H9 (cell line): Measurements from ENCODE around the gene MYO5B. TPM values are rescaled to one million over a fixed set of nuclear protein-coding genes. Genes with fewer than 3 reads are reported as not detected.

Experiments used
- DNase-seq: peaks from one replicate; pipeline ENCODE4 v3.0.0-alpha.2; 2017
- H2AFZ ChIP-seq: one replicate; pipeline ENCODE4 v1.6.1; 2013; ENCODE audit warnings: mild to moderate bottlenecking, low read length, control low read depth, moderate library complexity
- H2AK5ac ChIP-seq: 2 replicates; pipeline ENCODE4 v1.6.1; 2013; ENCODE audit warnings: low read length, control low read depth, mixed read lengths; ENCODE audit not compliant: insufficient read length
- H2BK120ac ChIP-seq: one replicate; pipeline ENCODE4 v1.6.1; 2013; ENCODE audit warnings: low read depth, mild to moderate bottlenecking, low read length, control low read depth, inconsistent platforms; ENCODE audit not compliant: poor library complexity, severe bottlenecking
- H2BK12ac ChIP-seq: 2 replicates; pipeline ENCODE4 v1.6.1; 2013; ENCODE audit warnings: low read length, control low read depth, mixed read lengths, low read depth; ENCODE audit not compliant: insufficient read length
- H2BK15ac ChIP-seq: 2 replicates; pipeline ENCODE4 v1.6.1; 2013; ENCODE audit warnings: low read depth, low read length, control low read depth
- H2BK20ac ChIP-seq: one replicate; pipeline ENCODE4 v1.6.1; 2013; ENCODE audit warnings: low read depth, mild to moderate bottlenecking, low read length, control low read depth, inconsistent platforms; ENCODE audit not compliant: poor library complexity, severe bottlenecking
- H2BK5ac ChIP-seq: 2 replicates; pipeline ENCODE4 v1.6.1; 2013; ENCODE audit warnings: low read length, control low read depth, mixed read lengths; ENCODE audit not compliant: insufficient read length
- H3K14ac ChIP-seq: 2 replicates; pipeline ENCODE4 v1.6.1; 2013; ENCODE audit warnings: low read length, control low read depth; ENCODE audit not compliant: insufficient read depth
- H3K18ac ChIP-seq: 2 replicates; pipeline ENCODE4 v1.6.1; 2013; ENCODE audit warnings: low read depth, mild to moderate bottlenecking, mixed read lengths, low read length, control low read depth; ENCODE audit not compliant: insufficient read length
- H3K23ac ChIP-seq: 2 replicates; pipeline ENCODE4 v1.6.1; 2013; ENCODE audit warnings: low read length, control low read depth, mixed read lengths, low read depth; ENCODE audit not compliant: insufficient read length
- H3K23me2 ChIP-seq: 2 replicates; pipeline ENCODE4 v1.6.1; 2013; ENCODE audit warnings: low read depth, mild to moderate bottlenecking, mixed read lengths, low read length, control low read depth; ENCODE audit not compliant: insufficient read length, poor library complexity, severe bottlenecking
- H3K27ac ChIP-seq: 2 replicates; pipeline ENCODE4 v1.5.1; 2013; ENCODE audit warnings: low read length, control low read depth, mixed read lengths, low read depth; ENCODE audit not compliant: insufficient read length
- H3K27me3 ChIP-seq: 2 replicates; pipeline ENCODE4 v1.6.1; 2013; ENCODE audit warnings: low read length, control low read depth, inconsistent platforms; ENCODE audit not compliant: insufficient read depth
- H3K4ac ChIP-seq: 2 replicates; pipeline ENCODE4 v1.6.1; 2013; ENCODE audit warnings: low read depth, mild to moderate bottlenecking, control low read depth, inconsistent platforms, low read length, moderate library complexity
- H3K4me1 ChIP-seq: 2 replicates; pipeline ENCODE4 v1.6.1; 2013; ENCODE audit warnings: low read length, control low read depth, inconsistent platforms; ENCODE audit not compliant: insufficient read depth
- H3K4me2 ChIP-seq: 2 replicates; pipeline ENCODE4 v1.6.1; 2013; ENCODE audit warnings: low read length, control low read depth, mixed read lengths; ENCODE audit not compliant: insufficient read length, insufficient read depth
- H3K56ac ChIP-seq: 2 replicates; pipeline ENCODE4 v1.6.1; 2013; ENCODE audit warnings: low read depth, mild to moderate bottlenecking, mixed read lengths, low read length, control low read depth; ENCODE audit not compliant: insufficient read length
- H3K79me1 ChIP-seq: 2 replicates; pipeline ENCODE4 v1.6.1; 2013; ENCODE audit warnings: low read depth, mild to moderate bottlenecking, moderate library complexity, low read length, control low read depth, inconsistent platforms; ENCODE audit not compliant: insufficient read depth, poor library complexity, severe bottlenecking
- H3K79me2 ChIP-seq: 2 replicates; pipeline ENCODE4 v1.6.1; 2013; ENCODE audit warnings: low read length, control low read depth, inconsistent platforms; ENCODE audit not compliant: insufficient read depth
- H3K9ac ChIP-seq: 2 replicates; pipeline ENCODE4 v1.6.1; 2013; ENCODE audit warnings: low read length, control low read depth, mixed read lengths; ENCODE audit not compliant: insufficient read length; ENCODE audit errors: extremely low read depth
- H3K9me3 ChIP-seq: one replicate; pipeline ENCODE4 v1.6.1; 2013; ENCODE audit warnings: low read depth, low read length, inconsistent platforms; ENCODE audit not compliant: control insufficient read depth
- H3T11ph ChIP-seq: one replicate; pipeline ENCODE4 v1.6.1; 2013; ENCODE audit warnings: mild to moderate bottlenecking, low read length, control low read depth, inconsistent platforms
- H4K20me1 ChIP-seq: one replicate; pipeline ENCODE4 v1.6.1; 2013; ENCODE audit not compliant: control insufficient read depth, insufficient read length, insufficient read depth
- H4K5ac ChIP-seq: 2 replicates; pipeline ENCODE4 v1.6.1; 2013; ENCODE audit warnings: low read depth, mild to moderate bottlenecking, mixed read lengths, low read length, control low read depth; ENCODE audit not compliant: insufficient read length
- H4K8ac ChIP-seq: replicated peaks from 2 replicates; pipeline ENCODE4 v1.6.1; 2013; ENCODE audit warnings: low read length, control low read depth, mixed read lengths, low read depth; ENCODE audit not compliant: insufficient read length
- H4K91ac ChIP-seq: 2 replicates; pipeline ENCODE4 v1.6.1; 2013; ENCODE audit warnings: low read depth, mild to moderate bottlenecking, moderate library complexity, mixed read lengths, low read length, control low read depth; ENCODE audit not compliant: insufficient read length
- H3K27ac Mint-ChIP-seq, 3 experiments: 2 replicates in 2 of 3; 3 replicates in 1 of 3; pipeline ENCODE4 v1.8.0; 2020 to 2021; ENCODE audit warnings: mixed read lengths in 3 of 3, mild to moderate bottlenecking in 1 of 3, moderate library complexity in 1 of 3
- H3K27me3 Mint-ChIP-seq: 2 replicates; pipeline ENCODE4 v1.8.0; 2021; ENCODE audit warnings: low read depth, mild to moderate bottlenecking, moderate library complexity, mixed read lengths
- H3K36me3 Mint-ChIP-seq, 3 experiments: 2 replicates in 2 of 3; 3 replicates in 1 of 3; pipeline ENCODE4 v1.8.0; 2020 to 2021; ENCODE audit warnings: low read depth in 3 of 3, mixed read lengths in 3 of 3; ENCODE audit not compliant: insufficient read depth in 1 of 3
- H3K4me1 Mint-ChIP-seq, 2 experiments: 2 replicates each; pipeline ENCODE4 v1.8.0; 2020; ENCODE audit warnings: mixed read lengths in 2 of 2
- H3K4me3 Mint-ChIP-seq, 2 experiments: 2 replicates in 1 of 2; 3 replicates in 1 of 2; pipeline ENCODE4 v1.8.0; 2020 to 2021; ENCODE audit warnings: mild to moderate bottlenecking in 2 of 2, mixed read lengths in 2 of 2, moderate library complexity in 1 of 2
- H3K9me3 Mint-ChIP-seq, 2 experiments: 2 replicates in 1 of 2; 3 replicates in 1 of 2; pipeline ENCODE4 v1.8.0; 2020; ENCODE audit warnings: mild to moderate bottlenecking in 2 of 2, mixed read lengths in 2 of 2, moderate library complexity in 1 of 2
- WGBS: extraction: QIAGEN DNeasy Blood & Tissue Kit; methylation state at CpG from one replicate; pipeline ENCODE4 v1.1.7; 2013; ENCODE audit warnings: missing lambda C conversion rate, low lambda C conversion rate, mixed read lengths; ENCODE audit not compliant: insufficient read length; ENCODE audit errors: extremely low coverage; 5-methylcytosine and 5-hydroxymethylcytosine counted together
- total RNA-seq: library from RNA; stranded (reverse); gene quantifications from 2 replicates; pipeline ENCODE4 v1.2.1, GENCODE V29; 2021
- TF ChIP-seq, protein P1 (sequence below): fragments of 200-600 bp; sonication (generic); conservative IDR thresholded peaks from 3 replicates; pipeline ENCODE4 v1.8.0; 2021; ENCODE audit warnings: antibody characterized with exemption, mild to moderate bottlenecking

Gene MYO5B
- total RNA-seq, 1 experiment from 2014 or later, result 9.3 TPM

DNA sequence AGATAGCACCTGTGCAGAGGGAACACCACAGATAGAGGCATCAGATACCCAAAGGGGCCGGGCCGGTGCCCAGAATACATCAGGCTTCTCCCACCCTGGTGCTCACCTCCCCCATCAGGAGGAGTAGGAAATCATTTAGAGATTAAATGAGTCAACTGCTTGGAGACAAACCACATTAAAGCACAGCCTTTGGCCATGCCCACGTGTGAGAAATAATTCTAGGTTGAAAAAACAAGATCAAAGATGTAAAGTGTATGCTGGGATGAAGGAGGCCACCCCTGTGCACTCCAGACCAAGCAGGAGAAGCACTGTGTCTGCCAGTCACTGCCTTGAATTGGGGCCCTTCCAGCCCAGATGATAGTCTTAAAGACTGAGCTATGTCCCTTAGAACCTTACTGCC lies 228.9 kb downstream of the MYO5B start:
- Histone ChIP-seq H4K91ac (no peak overlapping the region), H3K79me1 (no peaks in the 10 kb centered on the region), H2BK12ac (no peak overlapping the region), H3T11ph (no peak overlapping the region), H2BK5ac (no peak overlapping the region), H3K79me2 (no peaks in the 10 kb centered on the region), H3K4me1 (no peaks in the 10 kb centered on the region), H2BK20ac (no peak overlapping the region), H3K4me2 (no peak overlapping the region), H3K18ac (no peak overlapping the region), H2AFZ (no peak overlapping the region), H2AK5ac (no peak overlapping the region), H4K8ac (no peak overlapping the region), H3K9ac (no peak overlapping the region), H4K20me1 (no peaks in the 10 kb centered on the region), H2BK120ac (no peak overlapping the region), H3K27me3 (no peaks in the 10 kb centered on the region), H3K4ac (no peak overlapping the region), H3K9me3 (no peaks in the 10 kb centered on the region), H4K5ac (no peak overlapping the region), H3K27ac (no peak overlapping the region), H3K14ac (no peak overlapping the region), H2BK15ac (no peak overlapping the region), H3K23ac (no peak overlapping the region), H3K56ac (no peak overlapping the region), H3K23me2 (no peaks in the 10 kb centered on the region)
- Mint-ChIP-seq H3K4me1 (no peaks in the 10 kb centered on the region), H3K27ac (no peak overlapping the region), H3K9me3 (no peaks in the 10 kb centered on the region), H3K36me3 (no peaks in the 10 kb centered on the region; a peak in 1 of 7 replicates), H3K4me3 (no peak overlapping the region), H3K27me3 (no peaks in the 10 kb centered on the region; the same call in 1 of the 2 replicates)
- WGBS, result no CpG with 5 or more reads among the region's 3 CpGs
- DNase-seq, result no peak
- TF ChIP-seq, protein P1, sequence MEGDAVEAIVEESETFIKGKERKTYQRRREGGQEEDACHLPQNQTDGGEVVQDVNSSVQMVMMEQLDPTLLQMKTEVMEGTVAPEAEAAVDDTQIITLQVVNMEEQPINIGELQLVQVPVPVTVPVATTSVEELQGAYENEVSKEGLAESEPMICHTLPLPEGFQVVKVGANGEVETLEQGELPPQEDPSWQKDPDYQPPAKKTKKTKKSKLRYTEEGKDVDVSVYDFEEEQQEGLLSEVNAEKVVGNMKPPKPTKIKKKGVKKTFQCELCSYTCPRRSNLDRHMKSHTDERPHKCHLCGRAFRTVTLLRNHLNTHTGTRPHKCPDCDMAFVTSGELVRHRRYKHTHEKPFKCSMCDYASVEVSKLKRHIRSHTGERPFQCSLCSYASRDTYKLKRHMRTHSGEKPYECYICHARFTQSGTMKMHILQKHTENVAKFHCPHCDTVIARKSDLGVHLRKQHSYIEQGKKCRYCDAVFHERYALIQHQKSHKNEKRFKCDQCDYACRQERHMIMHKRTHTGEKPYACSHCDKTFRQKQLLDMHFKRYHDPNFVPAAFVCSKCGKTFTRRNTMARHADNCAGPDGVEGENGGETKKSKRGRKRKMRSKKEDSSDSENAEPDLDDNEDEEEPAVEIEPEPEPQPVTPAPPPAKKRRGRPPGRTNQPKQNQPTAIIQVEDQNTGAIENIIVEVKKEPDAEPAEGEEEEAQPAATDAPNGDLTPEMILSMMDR, result no peak
